ELF-1 (cell line): ENCODE measurements around the gene SMIM26.
"Not testable (repeated sequence)": the region's sequence is repeated elsewhere in the genome, so short reads cannot be mapped to it uniquely, and the experiment has no call there.

Experiments
- DNase-seq: peaks from one replicate; pipeline ENCODE4 v3.0.0-alpha.2; 2016; ENCODE audit warnings: low read depth, low spot score

Gene SMIM26

GRCh38 chr20:18566892-18567738 lies at the start of gene SMIM26:
SMIM26 (plus strand) TSS chr20:18567432; CDS start chr20:18567479, 47 bp downstream.
- DNase-seq: peak; percentile 93

GRCh38 chr20:18522066-18522465 lies 45.2 kb upstream of the SMIM26 start:
- not testable (repeated sequence) for DNase-seq

- DNase-seq: no peak
These were observed 44.2 kb upstream of the SMIM26 start for GRCh38 chr20:18523066-18523465.

GRCh38 chr20:18524646-18525045 lies 42.6 kb upstream of the SMIM26 start:
- DNase-seq: no peak

GRCh38 chr20:18526761-18527160 lies 40.5 kb upstream of the SMIM26 start:
- DNase-seq: not testable (repeated sequence)

- DNase-seq: no peak
These were observed 39.9 kb upstream of the SMIM26 start for GRCh38 chr20:18527339-18527738.

GRCh38 chr20:18527836-18528235 lies 39.4 kb upstream of the SMIM26 start:
- DNase-seq: no peak

GRCh38 chr20:18529041-18529440 lies 38.2 kb upstream of the SMIM26 start:
- no peak for DNase-seq

GRCh38 chr20:18532626-18533025 lies 34.6 kb upstream of the SMIM26 start:
- DNase-seq: no peak

GRCh38 chr20:18533491-18533890 lies 33.7 kb upstream of the SMIM26 start:
- DNase-seq: no peak

- DNase-seq: no peak
These were observed 33.1 kb upstream of the SMIM26 start for GRCh38 chr20:18533978-18534644.

GRCh38 chr20:18537651-18538050 lies 29.6 kb upstream of the SMIM26 start:
- DNase-seq: no peak

- no peak for DNase-seq
These were observed 25.5 kb upstream of the SMIM26 start for GRCh38 chr20:18541741-18542140.

GRCh38 chr20:18543216-18543615 lies 24.0 kb upstream of the SMIM26 start:
- DNase-seq: no peak

- no peak for DNase-seq
These were observed 23.3 kb upstream of the SMIM26 start for GRCh38 chr20:18543932-18544331.

GRCh38 chr20:18545566-18545965 lies 21.7 kb upstream of the SMIM26 start:
- DNase-seq: no peak

GRCh38 chr20:18548465-18548864 lies 18.8 kb upstream of the SMIM26 start:
- no peak for DNase-seq

GRCh38 chr20:18553746-18554145 lies 13.5 kb upstream of the SMIM26 start:
- no peak for DNase-seq

GRCh38 chr20:18567739-18568091 lies 483 bp downstream of the SMIM26 start:
- no peak for DNase-seq

GRCh38 chr20:18571009-18571408 lies 3.8 kb downstream of the SMIM26 start:
- DNase-seq: no peak

GRCh38 chr20:18571578-18571977 lies 4.3 kb downstream of the SMIM26 start:
- no peak for DNase-seq

- no peak for DNase-seq
These were observed 10.7 kb downstream of the SMIM26 start for GRCh38 chr20:18577942-18578341.

GRCh38 chr20:18578581-18578980 lies 11.3 kb downstream of the SMIM26 start:
- no peak for DNase-seq
